C4-2B (cell line): ENCODE results near the gene ASPN.

Experiments
- ZFX ChIP-seq: fragments of 450-650 bp; IDR thresholded peaks from 2 replicates; pipeline ENCODE4 v1.6.1; 2017
- TF ChIP-seq, protein P1 (sequence below): fragments of 450-650 bp; conservative IDR thresholded peaks from 2 replicates; pipeline ENCODE4 v1.5.1; 2017; ENCODE audit warnings: mild to moderate bottlenecking

- TF ChIP-seq, protein P1, sequence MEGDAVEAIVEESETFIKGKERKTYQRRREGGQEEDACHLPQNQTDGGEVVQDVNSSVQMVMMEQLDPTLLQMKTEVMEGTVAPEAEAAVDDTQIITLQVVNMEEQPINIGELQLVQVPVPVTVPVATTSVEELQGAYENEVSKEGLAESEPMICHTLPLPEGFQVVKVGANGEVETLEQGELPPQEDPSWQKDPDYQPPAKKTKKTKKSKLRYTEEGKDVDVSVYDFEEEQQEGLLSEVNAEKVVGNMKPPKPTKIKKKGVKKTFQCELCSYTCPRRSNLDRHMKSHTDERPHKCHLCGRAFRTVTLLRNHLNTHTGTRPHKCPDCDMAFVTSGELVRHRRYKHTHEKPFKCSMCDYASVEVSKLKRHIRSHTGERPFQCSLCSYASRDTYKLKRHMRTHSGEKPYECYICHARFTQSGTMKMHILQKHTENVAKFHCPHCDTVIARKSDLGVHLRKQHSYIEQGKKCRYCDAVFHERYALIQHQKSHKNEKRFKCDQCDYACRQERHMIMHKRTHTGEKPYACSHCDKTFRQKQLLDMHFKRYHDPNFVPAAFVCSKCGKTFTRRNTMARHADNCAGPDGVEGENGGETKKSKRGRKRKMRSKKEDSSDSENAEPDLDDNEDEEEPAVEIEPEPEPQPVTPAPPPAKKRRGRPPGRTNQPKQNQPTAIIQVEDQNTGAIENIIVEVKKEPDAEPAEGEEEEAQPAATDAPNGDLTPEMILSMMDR, result no peak
- no peak for TF ChIP-seq ZFX
Measured at GRCh38 chr9:92504881-92505280, 22.6 kb upstream of the ASPN start.
